ENCODE results near the gene SLC16A9. TPM values are rescaled to one million over a fixed set of nuclear protein-coding genes. Genes with fewer than 3 reads are reported as not detected.

Gene SLC16A9
- polyA plus RNA-seq, 1 of the 3 experiments (the other 2 are of a cell fraction) = 4.7 TPM

DNA sequence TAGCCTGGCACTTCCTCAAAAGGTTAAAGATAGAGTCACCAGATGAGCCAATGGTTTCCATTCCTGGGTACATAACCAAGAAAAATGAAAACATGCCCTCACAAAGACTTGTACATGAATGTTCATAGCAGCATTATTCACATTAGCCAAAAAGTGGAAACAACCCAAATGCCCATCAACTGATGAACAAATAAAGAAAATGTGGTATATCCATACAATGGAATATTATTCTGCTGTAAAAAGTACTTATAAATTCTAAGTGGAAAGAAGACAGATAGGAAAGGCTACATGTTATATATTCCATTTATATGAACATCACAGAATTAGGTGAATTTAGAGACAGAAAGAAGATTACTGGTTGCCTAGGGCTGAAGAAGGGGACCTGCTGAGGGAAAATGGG, 10.7 kb upstream of the SLC16A9 start:
- Histone ChIP-seq H4K20me1 (ENCODE audit: insufficient read depth) (no peaks in the 10 kb centered on the region), H3K27ac (ENCODE audit: low read depth in 2 of 2, low read length in 1 of 2) (no peak overlapping the region), H3K79me2 (ENCODE audit: insufficient read depth) (no peaks in the 10 kb centered on the region), H3K4me2 (no peak overlapping the region), H3K9ac (no peak overlapping the region), H2AFZ (ENCODE audit: low read depth) (no peak overlapping the region), H3K4me1 (ENCODE audit: control insufficient read depth in 1 of 2, insufficient read depth in 2 of 2, low read depth in 1 of 2, low read length in 1 of 2) (no peaks in the 10 kb centered on the region), H3K36me3 (replicated peaks in 1 of 2; ENCODE audit: control insufficient read depth in 1 of 2, insufficient read depth in 2 of 2, low read length in 1 of 2) (no peaks in the 10 kb centered on the region), H3K9me2 (no peaks in the 10 kb centered on the region), H3K9me3 (peaks cover 7% of the 10 kb centered on the region), H3K4me3 (ENCODE audit: low read depth in 2 of 2, low read length in 1 of 2) (no peak overlapping the region), H3K27me3 (ENCODE audit: insufficient read depth) (no peaks in the 10 kb centered on the region), H3F3A (replicated peaks; ENCODE audit: insufficient read depth) (no peaks in the 10 kb centered on the region)
- TF ChIP-seq NRF1 (IDR thresholded peaks at IDR 0.05; ENCODE audit: low read depth, low read length) (no peak), RXRA (IDR thresholded peaks at IDR 0.05; ENCODE audit: borderline replicate concordance, low read depth) (no peak), RAD21 (IDR thresholded peaks at IDR 0.05; ENCODE audit: low read length) (no peak), RFX5 (IDR thresholded peaks at IDR 0.05; ENCODE audit: low read length) (no peak)
- TF ChIP-seq, protein P1, sequence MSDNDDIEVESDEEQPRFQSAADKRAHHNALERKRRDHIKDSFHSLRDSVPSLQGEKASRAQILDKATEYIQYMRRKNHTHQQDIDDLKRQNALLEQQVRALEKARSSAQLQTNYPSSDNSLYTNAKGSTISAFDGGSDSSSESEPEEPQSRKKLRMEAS (IDR thresholded peaks at IDR 0.05; ENCODE audit: low read depth) = no peak
- no peak for DNase-seq
- ChIA-PET CTCF (interaction anchor here (1.3 kb wide), 1 partner anchor 37 kb away, joined by 3 read pairs; no protein-coding TSS in a partner anchor), POLR2A (no interaction called here)

DNA sequence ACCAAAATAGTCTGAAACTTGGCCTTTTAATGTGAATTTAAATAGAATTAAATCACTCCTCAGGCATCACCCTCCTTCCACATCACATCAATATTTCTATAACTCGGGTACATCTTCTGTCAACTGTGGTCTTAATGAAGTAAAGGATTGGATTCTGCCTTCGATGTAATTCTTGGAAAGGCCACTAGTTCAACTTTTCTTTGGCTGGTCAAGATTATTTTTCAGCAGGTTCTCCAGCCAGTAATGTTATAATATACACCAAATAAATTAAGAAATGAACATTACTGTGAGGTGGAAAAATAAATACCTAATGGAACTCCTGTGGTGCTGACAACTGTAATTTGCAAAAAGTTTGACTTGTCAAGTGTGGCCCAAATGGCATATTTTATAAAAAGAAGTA, 9.7 kb upstream of the SLC16A9 start:
- CTCF ChIA-PET = interaction anchor here (2.2 kb wide), 1 partner anchor 10 kb away, joined by 6 read pairs; the partner anchor contains the start of gene SLC16A9
- Histone ChIP-seq H4K20me1 (ENCODE audit: insufficient read depth) (no peaks in the 10 kb centered on the region), H3K36me3 (replicated peaks in 1 of 2; ENCODE audit: control insufficient read depth in 1 of 2, insufficient read depth in 2 of 2, low read length in 1 of 2) (no peaks in the 10 kb centered on the region), H3K9me2 (no peaks in the 10 kb centered on the region), H2AFZ (ENCODE audit: low read depth) (no peak overlapping the region), H3K4me2 (no peak overlapping the region), H3K4me1 (ENCODE audit: control insufficient read depth in 1 of 2, insufficient read depth in 2 of 2, low read depth in 1 of 2, low read length in 1 of 2) (no peaks in the 10 kb centered on the region), H3K27ac (ENCODE audit: low read depth in 2 of 2, low read length in 1 of 2) (no peak overlapping the region), H3K9ac (no peak overlapping the region), H3K79me2 (ENCODE audit: insufficient read depth) (no peaks in the 10 kb centered on the region), H3F3A (replicated peaks; ENCODE audit: insufficient read depth) (no peaks in the 10 kb centered on the region), H3K27me3 (ENCODE audit: insufficient read depth) (no peaks in the 10 kb centered on the region), H3K4me3 (ENCODE audit: low read depth in 2 of 2, low read length in 1 of 2) (no peak overlapping the region), H3K9me3 (peaks cover 7% of the 10 kb centered on the region)
- no peak for TF ChIP-seq ELF1 (IDR thresholded peaks at IDR 0.05)
- peak; percentile 35; the same call in 1 of the 2 replicates for TF ChIP-seq CTCF (IDR thresholded peaks at IDR 0.05)
- POLR2A ChIA-PET = no interaction called here
- DNase-seq = no peak
- WGBS (ENCODE audit: low lambda C conversion rate) = 9% methylated on average over 2 of the region's 2 CpGs

GRCh38 chr10:59718257-59718656, 8.6 kb upstream of the SLC16A9 start:
- H3K9me2 ChIP-seq = no peaks in the 10 kb centered on the region
- H3K36me3 ChIP-seq (replicated peaks in 1 of 2; ENCODE audit: control insufficient read depth in 1 of 2, insufficient read depth in 2 of 2, low read length in 1 of 2) = no peaks in the 10 kb centered on the region
- no peak overlapping the region for H2AFZ ChIP-seq (ENCODE audit: low read depth)
- no peaks in the 10 kb centered on the region for H4K20me1 ChIP-seq (ENCODE audit: insufficient read depth)
- DNase-seq = no peak
- no peak overlapping the region for H3K27ac ChIP-seq (ENCODE audit: low read depth in 2 of 2, low read length in 1 of 2)
- WGBS (ENCODE audit: low lambda C conversion rate) = 29% methylated on average over 2 of the region's 2 CpGs
- no peak overlapping the region for H3K4me2 ChIP-seq
- ChIA-PET CTCF (interaction anchor here (0.8 to 2.2 kb wide), 2 partner anchors 9 to 34 kb away, joined by 4 to 6 read pairs; partner anchors contain the start of genes MRLN and SLC16A9), POLR2A (no interaction called here)
- no peaks in the 10 kb centered on the region for H3K79me2 ChIP-seq (ENCODE audit: insufficient read depth)
- no peaks in the 10 kb centered on the region for H3F3A ChIP-seq (replicated peaks; ENCODE audit: insufficient read depth)
- H3K27me3 ChIP-seq (ENCODE audit: insufficient read depth) = peaks cover 3% of the 10 kb centered on the region; the same call in 1 of the 2 replicates
- no peak overlapping the region for H3K4me3 ChIP-seq (ENCODE audit: low read depth in 2 of 2, low read length in 1 of 2)
- no peak overlapping the region for H3K9ac ChIP-seq
- peaks cover 7% of the 10 kb centered on the region for H3K9me3 ChIP-seq
- H3K4me1 ChIP-seq (ENCODE audit: control insufficient read depth in 1 of 2, insufficient read depth in 2 of 2, low read depth in 1 of 2, low read length in 1 of 2) = no peaks in the 10 kb centered on the region
- TF ChIP-seq EZH2phosphoT487 (IDR thresholded peaks at IDR 0.05; ENCODE audit: borderline replicate concordance, low read depth) (no peak), GABPA (IDR thresholded peaks at IDR 0.05; ENCODE audit: low read depth) (no peak), REST (IDR thresholded peaks at IDR 0.05; ENCODE audit: low read depth, low read length) (no peak), SMC3 (IDR thresholded peaks at IDR 0.05; ENCODE audit: low read depth, low read length) (no peak), NFIC (IDR thresholded peaks at IDR 0.05; ENCODE audit: borderline replicate concordance) (no peak), TEAD4 (IDR thresholded peaks at IDR 0.05; ENCODE audit: borderline replicate concordance, insufficient read depth) (no peak), TAF1 (IDR thresholded peaks at IDR 0.05; ENCODE audit: borderline replicate concordance, low read depth, low read length) (no peak), FOSL2 (IDR thresholded peaks at IDR 0.05; ENCODE audit: borderline replicate concordance, low read depth) (no peak)
- TF ChIP-seq, protein P1 (IDR thresholded peaks at IDR 0.05; ENCODE audit: low read depth) = no peak
- TF ChIP-seq, protein P2, sequence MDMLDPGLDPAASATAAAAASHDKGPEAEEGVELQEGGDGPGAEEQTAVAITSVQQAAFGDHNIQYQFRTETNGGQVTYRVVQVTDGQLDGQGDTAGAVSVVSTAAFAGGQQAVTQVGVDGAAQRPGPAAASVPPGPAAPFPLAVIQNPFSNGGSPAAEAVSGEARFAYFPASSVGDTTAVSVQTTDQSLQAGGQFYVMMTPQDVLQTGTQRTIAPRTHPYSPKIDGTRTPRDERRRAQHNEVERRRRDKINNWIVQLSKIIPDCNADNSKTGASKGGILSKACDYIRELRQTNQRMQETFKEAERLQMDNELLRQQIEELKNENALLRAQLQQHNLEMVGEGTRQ (IDR thresholded peaks at IDR 0.05; ENCODE audit: borderline replicate concordance, low read depth, low read length) = no peak
